ENCODE results near the gene SMC1B. TPM values are rescaled to one million over a fixed set of nuclear protein-coding genes. Genes with fewer than 3 reads are reported as not detected.
"Not testable (repeated sequence)": the region's sequence is repeated elsewhere in the genome, so short reads cannot be mapped to it uniquely, and the experiment has no call there.

Gene SMC1B
- total RNA-seq, 4 donors from 2014 or later = 0.35 TPM; not detected in 3

DNA sequence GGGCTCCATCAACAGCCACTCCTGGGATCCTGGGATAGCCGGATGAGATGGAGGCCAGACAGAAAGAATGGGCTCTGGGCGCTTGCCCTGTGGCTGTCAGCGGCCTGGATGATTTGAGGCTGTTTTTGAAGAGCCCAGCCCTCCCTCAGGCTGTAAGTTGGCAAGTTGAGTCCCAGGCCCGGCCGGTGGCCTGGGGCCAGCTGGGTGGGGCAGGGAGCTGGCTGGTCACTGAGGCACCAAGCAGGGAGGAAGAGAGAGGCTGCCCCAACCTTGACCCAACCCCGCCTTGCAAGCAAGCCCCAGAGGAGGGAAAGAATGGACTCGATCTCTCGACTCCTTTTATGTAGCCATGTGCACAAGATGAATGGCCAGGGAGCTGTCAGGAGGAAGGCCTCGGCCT is 35.0 kb upstream of the SMC1B start:
- Histone ChIP-seq H3K27ac (peak overlapping the region; percentile 36 to 84), H3K4me3 (no peak overlapping the region), H3K9me3 (no peaks in the 10 kb centered on the region), H3K36me3 (no peaks in the 10 kb centered on the region), H3K27me3 (no peaks in the 10 kb centered on the region), H3K4me1 (peaks cover 8 to 15% of the 10 kb centered on the region in 2 donors)
- peak; percentile 82 to 90 for DNase-seq
- no peak for TF ChIP-seq POLR2A (IDR thresholded peaks at IDR 0.05)
- TF ChIP-seq, protein P1, sequence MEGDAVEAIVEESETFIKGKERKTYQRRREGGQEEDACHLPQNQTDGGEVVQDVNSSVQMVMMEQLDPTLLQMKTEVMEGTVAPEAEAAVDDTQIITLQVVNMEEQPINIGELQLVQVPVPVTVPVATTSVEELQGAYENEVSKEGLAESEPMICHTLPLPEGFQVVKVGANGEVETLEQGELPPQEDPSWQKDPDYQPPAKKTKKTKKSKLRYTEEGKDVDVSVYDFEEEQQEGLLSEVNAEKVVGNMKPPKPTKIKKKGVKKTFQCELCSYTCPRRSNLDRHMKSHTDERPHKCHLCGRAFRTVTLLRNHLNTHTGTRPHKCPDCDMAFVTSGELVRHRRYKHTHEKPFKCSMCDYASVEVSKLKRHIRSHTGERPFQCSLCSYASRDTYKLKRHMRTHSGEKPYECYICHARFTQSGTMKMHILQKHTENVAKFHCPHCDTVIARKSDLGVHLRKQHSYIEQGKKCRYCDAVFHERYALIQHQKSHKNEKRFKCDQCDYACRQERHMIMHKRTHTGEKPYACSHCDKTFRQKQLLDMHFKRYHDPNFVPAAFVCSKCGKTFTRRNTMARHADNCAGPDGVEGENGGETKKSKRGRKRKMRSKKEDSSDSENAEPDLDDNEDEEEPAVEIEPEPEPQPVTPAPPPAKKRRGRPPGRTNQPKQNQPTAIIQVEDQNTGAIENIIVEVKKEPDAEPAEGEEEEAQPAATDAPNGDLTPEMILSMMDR (IDR thresholded peaks at IDR 0.05) = no peak
- intact Hi-C loops (cut with DNase I; ENCODE audit: low total_unique reads) = no loop called here

DNA sequence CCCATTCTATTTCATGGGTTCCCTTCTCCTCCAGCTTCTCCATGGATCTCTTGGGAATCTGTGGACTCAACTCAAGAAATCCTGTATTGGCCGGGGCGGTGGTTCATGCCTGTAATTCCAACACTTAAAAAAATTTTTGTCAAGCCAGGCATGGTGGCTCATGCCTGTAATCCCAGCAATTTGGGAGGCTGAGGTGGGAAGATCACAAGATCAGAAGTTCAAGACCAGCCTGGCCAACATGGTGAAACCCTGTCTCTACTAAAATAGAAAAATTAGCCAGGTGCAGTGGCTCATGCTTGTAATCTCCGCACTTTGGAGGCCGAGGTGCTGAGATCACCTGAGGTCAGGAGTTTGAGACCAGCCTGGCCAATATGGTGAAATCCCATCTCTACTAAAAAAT is 34.2 kb upstream of the SMC1B start:
- H3K9me3 ChIP-seq; H3K4me3 ChIP-seq; H3K4me1 ChIP-seq; H3K36me3 ChIP-seq; DNase-seq; H3K27me3 ChIP-seq; intact Hi-C loops (cut with DNase I; ENCODE audit: low total_unique reads): not testable (repeated sequence)
- H3K27ac ChIP-seq = peak overlapping the region in 1 of 2 donors; percentile 84

DNA sequence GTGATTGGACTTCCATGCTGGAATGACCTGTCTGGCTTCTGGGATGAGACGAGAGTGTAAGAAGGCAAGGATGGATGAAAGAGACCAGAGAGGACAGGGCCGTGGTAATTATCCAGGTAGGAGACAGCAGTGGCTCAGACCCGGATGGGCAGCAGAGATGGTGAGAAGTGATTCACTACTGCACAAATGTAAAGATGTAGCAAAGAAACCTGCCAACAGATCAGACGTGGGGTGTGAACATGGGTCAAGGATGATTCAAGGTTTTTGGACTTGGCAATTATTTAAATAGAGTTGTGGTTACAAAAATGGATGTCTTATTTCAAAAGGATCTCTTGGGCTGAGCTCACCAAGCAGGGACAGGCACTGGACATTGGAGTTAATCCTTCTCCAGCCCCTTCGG is 32.8 kb upstream of the SMC1B start:
- Histone ChIP-seq H3K4me3 (no peak overlapping the region), H3K36me3 (no peaks in the 10 kb centered on the region), H3K27me3 (no peaks in the 10 kb centered on the region), H3K9me3 (no peaks in the 10 kb centered on the region), H3K27ac (peak overlapping the region in 1 of 2 donors; percentile 42), H3K4me1 (peaks cover 0 to 8% of the 10 kb centered on the region in 2 donors)
- intact Hi-C loops (cut with DNase I; ENCODE audit: low total_unique reads) = no loop called here
- TF ChIP-seq, protein P1 (IDR thresholded peaks at IDR 0.05) = no peak
- TF ChIP-seq POLR2A (IDR thresholded peaks at IDR 0.05) = no peak
- no peak for DNase-seq

DNA sequence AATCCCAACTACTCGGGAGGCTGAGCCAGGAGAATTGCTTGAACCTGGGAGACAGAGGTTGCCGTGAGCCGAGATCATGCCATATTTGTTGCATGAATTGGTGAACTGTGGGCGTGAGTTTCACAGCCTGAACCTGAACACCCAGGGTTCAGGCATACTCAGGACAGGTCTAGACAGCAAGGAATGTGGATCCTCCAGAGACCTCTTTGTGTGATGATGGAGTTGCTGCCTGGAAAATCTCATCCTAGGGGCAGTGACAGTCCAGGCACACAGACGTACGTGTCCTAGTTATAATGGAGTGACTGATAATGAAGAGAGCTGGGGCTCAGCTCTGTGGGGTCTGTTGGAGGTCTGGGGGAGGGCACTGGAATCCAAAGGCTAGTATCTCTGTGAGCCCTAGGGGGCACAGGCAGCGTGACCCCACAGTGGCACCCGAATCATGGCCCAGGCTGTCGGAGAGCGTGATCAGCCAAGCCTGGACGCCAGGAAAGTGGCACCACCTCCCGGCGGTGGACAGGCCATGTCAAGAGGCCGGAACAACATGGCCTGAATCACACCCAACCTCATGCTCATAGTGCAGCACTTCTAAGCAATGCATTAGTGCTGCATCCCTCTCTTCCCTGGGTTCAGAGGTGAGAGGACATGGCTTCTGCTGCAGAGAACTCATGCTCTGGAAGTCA is 31.8 kb upstream of the SMC1B start:
- no peak for DNase-seq
- no peaks in the 10 kb centered on the region for H3K36me3 ChIP-seq
- no peak overlapping the region for H3K4me3 ChIP-seq
- TF ChIP-seq, protein P1 (IDR thresholded peaks at IDR 0.05) = no peak
- no peak for TF ChIP-seq POLR2A (IDR thresholded peaks at IDR 0.05)
- intact Hi-C loops (cut with DNase I; ENCODE audit: low total_unique reads) = no loop called here
- no peaks in the 10 kb centered on the region for H3K9me3 ChIP-seq
- no peak overlapping the region for H3K27ac ChIP-seq
- peaks cover 0 to 2% of the 10 kb centered on the region in 2 donors for H3K4me1 ChIP-seq
- no peaks in the 10 kb centered on the region for H3K27me3 ChIP-seq

DNA sequence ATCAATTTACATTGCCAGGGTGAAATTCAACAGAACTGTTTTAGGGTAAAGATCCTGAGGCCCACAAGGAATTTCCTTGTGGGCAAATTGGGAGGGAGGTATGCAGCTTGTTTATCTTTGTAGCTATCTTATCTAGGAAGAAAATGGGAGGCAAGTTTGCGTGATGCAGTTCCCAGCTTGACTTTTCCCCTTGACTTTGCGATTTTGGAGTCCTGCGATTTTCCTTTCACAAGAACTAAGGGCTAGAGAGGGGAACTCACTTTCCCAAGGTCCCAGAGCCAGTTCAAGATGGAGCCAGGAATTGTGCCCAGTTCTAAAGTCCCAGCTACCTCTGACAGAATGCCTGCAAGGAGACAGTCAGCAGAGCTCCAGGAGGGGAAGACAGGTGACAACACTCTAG is 30.8 kb upstream of the SMC1B start:
- Histone ChIP-seq H3K27ac (no peak overlapping the region), H3K27me3 (no peaks in the 10 kb centered on the region), H3K4me3 (no peak overlapping the region), H3K9me3 (no peaks in the 10 kb centered on the region), H3K4me1 (no peaks in the 10 kb centered on the region), H3K36me3 (no peaks in the 10 kb centered on the region)
- no peak for DNase-seq
- intact Hi-C loops (cut with DNase I; ENCODE audit: low total_unique reads) = loop anchor here (5.0 kb wide), 1 partner anchor 108 kb away; no protein-coding TSS in a partner anchor
- TF ChIP-seq POLR2A (IDR thresholded peaks at IDR 0.05) = no peak
- TF ChIP-seq, protein P1 (IDR thresholded peaks at IDR 0.05) = no peak

Measured in uterus (tissue), 4 donors.